ENCODE data around the gene PRKG1.

The PRKG1 gene

GRCh38 chr10:52322936-52323335 lies 1248.6 kb downstream of the PRKG1 start:
- DNase-seq (ENCODE audit: low read depth in 2 of 3, low spot score in 1 of 3) = no peak

DNA sequence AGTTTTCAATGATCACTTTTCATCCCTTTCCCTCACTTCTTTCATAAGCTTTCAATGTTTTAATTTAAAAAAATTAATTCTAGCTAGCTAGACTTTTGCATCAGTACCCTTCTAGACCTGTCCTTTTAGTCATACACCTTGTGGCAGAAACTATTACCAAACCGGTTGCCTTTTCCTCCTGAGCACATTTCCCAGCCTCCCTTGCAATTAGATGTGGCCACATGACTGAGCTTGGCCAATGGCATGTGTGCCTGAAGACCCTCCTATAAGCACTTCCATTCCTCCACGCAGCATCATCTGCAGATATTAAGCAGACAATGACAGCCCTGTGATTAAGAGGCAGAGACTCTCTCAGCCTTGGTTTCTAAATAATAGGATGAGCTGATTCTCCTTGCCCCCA lies 1252.1 kb downstream of the PRKG1 start:
- DNase-seq (ENCODE audit: low read depth in 2 of 3, low spot score in 1 of 3) = no peak

- no peak for DNase-seq (ENCODE audit: low read depth in 2 of 3, low spot score in 1 of 3)
Observed at GRCh38 chr10:52331638-52332364, 1257.5 kb downstream of the PRKG1 start.

GRCh38 chr10:52332815-52333214 lies 1258.5 kb downstream of the PRKG1 start:
- DNase-seq (ENCODE audit: low read depth in 2 of 3, low spot score in 1 of 3) = no peak

DNA sequence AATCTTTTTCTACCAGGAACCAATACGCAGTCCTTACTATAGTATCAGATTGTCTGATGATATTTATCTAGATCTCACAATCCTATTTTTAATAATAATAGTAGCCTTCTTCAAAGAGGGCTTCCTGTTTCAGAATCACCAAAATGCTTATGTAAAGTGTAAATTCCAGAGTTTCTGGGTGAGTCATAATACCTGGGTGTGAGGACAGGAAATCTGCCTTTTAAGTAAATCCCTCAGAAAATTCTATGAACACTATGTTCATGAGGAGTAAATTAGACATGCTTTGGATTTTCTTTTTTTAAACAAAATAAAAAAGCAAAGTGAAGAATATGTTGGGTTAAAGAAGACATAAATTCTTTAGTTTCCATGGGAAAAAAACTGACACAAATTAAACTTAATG lies 1260.3 kb downstream of the PRKG1 start:
- no peak for DNase-seq (ENCODE audit: low read depth in 2 of 3, low spot score in 1 of 3)

GRCh38 chr10:52335665-52336064 lies 1261.4 kb downstream of the PRKG1 start:
- no peak for DNase-seq (ENCODE audit: low read depth in 2 of 3, low spot score in 1 of 3)

GRCh38 chr10:52337225-52337624 lies 1262.9 kb downstream of the PRKG1 start:
- no peak for DNase-seq (ENCODE audit: low read depth in 2 of 3, low spot score in 1 of 3)

DNA sequence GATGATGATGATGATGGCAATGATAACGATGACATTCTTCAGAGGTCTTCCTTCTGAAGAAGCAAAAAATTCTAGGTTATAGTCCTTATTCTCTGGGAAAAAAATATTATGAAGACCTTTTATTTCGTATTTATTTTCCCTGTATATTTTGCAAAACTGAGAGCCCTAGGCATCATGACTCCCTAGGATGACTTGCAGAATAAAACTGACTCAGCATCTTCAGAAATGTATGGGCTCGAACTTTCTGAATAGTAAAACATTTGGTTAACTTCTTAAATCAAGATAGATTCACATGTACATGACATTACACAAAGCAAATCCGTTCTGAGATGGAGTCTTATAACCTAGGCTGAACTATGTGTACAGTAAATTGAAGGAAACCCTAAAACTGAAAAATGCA lies 1269.2 kb downstream of the PRKG1 start:
- DNase-seq (ENCODE audit: low read depth in 2 of 3, low spot score in 1 of 3) = no peak

- no peak for DNase-seq (ENCODE audit: low read depth in 2 of 3, low spot score in 1 of 3)
Observed at GRCh38 chr10:52346394-52347326, 1272.4 kb downstream of the PRKG1 start.

- no peak for DNase-seq (ENCODE audit: low read depth in 2 of 3, low spot score in 1 of 3)
Observed at GRCh38 chr10:52347327-52347667, 1273.0 kb downstream of the PRKG1 start.

All from stimulated activated CD4-positive, alpha-beta T cell treated with anti-CD3 and anti-CD28 coated beads, Interleukin-12 subunit alpha, Interleukin-12 subunit beta, amount 100 ng/mL, for 48 hours (primary cell).